Upper lobe of right lung (tissue), 1 donor: ENCODE data around the gene ZMYM2. TPM values are rescaled to one million over a fixed set of nuclear protein-coding genes. Genes with fewer than 3 reads are reported as not detected.

Experiments used
- ATAC-seq: fragments of 200-7000 bp; cut with Tn5 transposase; one replicate; pipeline ENCODE4 v1.9.1; 2020; ENCODE audit warnings: mild to moderate bottlenecking, moderate library complexity
- DNase-seq: peaks from one replicate; pipeline ENCODE4 v3.0.0-alpha.2; 2020
- H3K27ac ChIP-seq: fragments of 200-600 bp; one replicate; pipeline ENCODE4 v1.8.0; 2022
- H3K27me3 ChIP-seq: fragments of 200-600 bp; one replicate; pipeline ENCODE4 v1.8.0; 2022; ENCODE audit warnings: mild to moderate bottlenecking
- H3K36me3 ChIP-seq: fragments of 200-600 bp; one replicate; pipeline ENCODE4 v1.8.0; 2022
- H3K4me1 ChIP-seq: fragments of 200-600 bp; one replicate; pipeline ENCODE4 v1.8.0; 2022
- H3K4me3 ChIP-seq: fragments of 200-600 bp; one replicate; pipeline ENCODE4 v1.8.0; 2022; ENCODE audit warnings: mild to moderate bottlenecking
- H3K9me3 ChIP-seq: fragments of 200-600 bp; one replicate; pipeline ENCODE4 v1.8.0; 2022
- intact Hi-C: fragments of 100-400 bp; cut with DNase I; formaldehyde crosslinking; loops from one replicate; pipeline ENCODE4 v1.11.0; 2022
- total RNA-seq: library from RNA; stranded (reverse); fragmentation: NEBNext Ultra II Directional; extraction: Animal tissue kit (Norgen Biotek cat#: 25700); gene quantifications from one replicate; pipeline ENCODE4 v1.2.1, GENCODE V29; 2021
- TF ChIP-seq, protein P1 (sequence below): fragments of 200-600 bp; IDR thresholded peaks from one replicate; pipeline ENCODE4 v1.8.0; 2022; ENCODE audit warnings: antibody characterized with exemption
- donor health status: DM: no; HTN: yes; CAD: no; lungs with severe emphysema.

ZMYM2 gene
- total RNA-seq, 1 donor from 2014 or later: 64.3 TPM

DNA sequence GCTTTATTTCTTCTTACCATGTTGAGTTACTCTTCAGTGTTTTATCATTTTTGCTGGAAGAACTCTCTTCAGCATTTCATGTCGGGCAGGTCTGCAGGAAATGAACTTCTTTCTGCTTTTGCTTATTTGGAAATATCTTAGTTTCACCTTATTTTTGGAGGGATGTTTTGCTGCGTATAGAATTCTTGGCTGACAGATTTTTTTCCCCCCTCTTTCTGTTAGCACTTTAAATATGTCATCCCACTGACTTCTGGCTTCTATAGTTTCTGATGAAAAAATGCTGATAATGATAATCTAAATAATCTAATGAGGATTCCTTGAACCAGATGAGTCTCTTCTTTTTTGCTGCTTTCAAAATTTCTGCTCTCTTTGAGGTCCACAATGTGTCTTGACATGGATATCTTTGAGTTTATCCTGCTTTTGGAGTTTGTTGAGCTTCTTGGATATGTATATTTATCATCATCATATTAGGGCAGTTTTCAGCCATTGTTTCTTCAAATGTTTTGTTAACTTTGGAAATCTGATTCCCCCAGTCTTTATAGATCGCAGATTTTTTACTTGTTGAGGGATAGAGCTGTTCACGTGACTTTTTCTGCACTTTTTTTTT lies 20.4 kb downstream of the ZMYM2 start:
- Histone ChIP-seq H3K9me3 (peaks cover 8% of the 10 kb centered on the region), H3K36me3 (peaks cover 18% of the 10 kb centered on the region), H3K4me1 (no peaks in the 10 kb centered on the region), H3K4me3 (no peak overlapping the region), H3K27ac (no peak overlapping the region), H3K27me3 (no peaks in the 10 kb centered on the region)
- no peak for DNase-seq
- intact Hi-C loops: no loop called here
- ATAC-seq: no peak
- TF ChIP-seq, protein P1, sequence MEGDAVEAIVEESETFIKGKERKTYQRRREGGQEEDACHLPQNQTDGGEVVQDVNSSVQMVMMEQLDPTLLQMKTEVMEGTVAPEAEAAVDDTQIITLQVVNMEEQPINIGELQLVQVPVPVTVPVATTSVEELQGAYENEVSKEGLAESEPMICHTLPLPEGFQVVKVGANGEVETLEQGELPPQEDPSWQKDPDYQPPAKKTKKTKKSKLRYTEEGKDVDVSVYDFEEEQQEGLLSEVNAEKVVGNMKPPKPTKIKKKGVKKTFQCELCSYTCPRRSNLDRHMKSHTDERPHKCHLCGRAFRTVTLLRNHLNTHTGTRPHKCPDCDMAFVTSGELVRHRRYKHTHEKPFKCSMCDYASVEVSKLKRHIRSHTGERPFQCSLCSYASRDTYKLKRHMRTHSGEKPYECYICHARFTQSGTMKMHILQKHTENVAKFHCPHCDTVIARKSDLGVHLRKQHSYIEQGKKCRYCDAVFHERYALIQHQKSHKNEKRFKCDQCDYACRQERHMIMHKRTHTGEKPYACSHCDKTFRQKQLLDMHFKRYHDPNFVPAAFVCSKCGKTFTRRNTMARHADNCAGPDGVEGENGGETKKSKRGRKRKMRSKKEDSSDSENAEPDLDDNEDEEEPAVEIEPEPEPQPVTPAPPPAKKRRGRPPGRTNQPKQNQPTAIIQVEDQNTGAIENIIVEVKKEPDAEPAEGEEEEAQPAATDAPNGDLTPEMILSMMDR: no peak

- TF ChIP-seq, protein P1: no peak
- DNase-seq (no peak), ATAC-seq (no peak)
- no peak overlapping the region for H3K4me3 ChIP-seq
- H3K4me1 ChIP-seq: no peaks in the 10 kb centered on the region
- H3K36me3 ChIP-seq: peaks cover 6% of the 10 kb centered on the region
- peaks cover 8% of the 10 kb centered on the region for H3K9me3 ChIP-seq
- no peak overlapping the region for H3K27ac ChIP-seq
- intact Hi-C loops: no loop called here
- H3K27me3 ChIP-seq: no peaks in the 10 kb centered on the region
These were observed 23.2 kb downstream of the ZMYM2 start for GRCh38 chr13:19981685-19982238.

DNA sequence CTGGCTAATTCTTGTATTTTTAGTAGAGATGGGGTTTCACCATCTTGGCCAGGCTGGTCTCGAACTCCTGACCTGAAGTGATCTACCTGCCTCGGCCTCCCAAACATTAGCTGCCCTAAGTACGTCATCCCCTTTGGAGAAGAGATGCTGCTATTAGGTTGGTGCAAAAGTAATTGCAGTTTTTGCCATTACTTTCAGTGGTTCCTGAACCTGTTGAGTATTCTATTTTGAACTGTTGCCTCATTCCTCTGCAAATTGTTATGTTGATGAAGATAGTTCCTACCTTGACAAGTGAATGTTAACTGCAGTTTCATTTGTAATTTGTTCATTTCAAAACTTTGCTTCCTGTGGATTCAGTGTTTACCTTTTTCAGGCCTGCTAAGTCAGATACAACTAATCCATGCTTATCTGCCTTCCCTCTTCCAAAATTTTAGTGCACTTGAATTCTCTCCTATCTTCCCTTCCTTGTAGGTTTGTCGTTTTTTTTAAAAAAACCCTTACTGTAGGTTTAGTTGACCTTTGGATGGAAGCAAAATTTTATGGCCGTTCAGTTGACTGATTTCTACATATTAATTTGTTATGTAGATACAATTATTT lies 24.0 kb downstream of the ZMYM2 start:
- no peaks in the 10 kb centered on the region for H3K4me1 ChIP-seq
- intact Hi-C loops: no loop called here
- no peak for ATAC-seq

GRCh38 chr13:19984430-19985218 lies 26.1 kb downstream of the ZMYM2 start:
- DNase-seq (no peak), ATAC-seq (peak; percentile 59)
- Histone ChIP-seq H3K27me3 (no peaks in the 10 kb centered on the region), H3K27ac (no peak overlapping the region), H3K36me3 (peaks cover 13% of the 10 kb centered on the region), H3K9me3 (no peaks in the 10 kb centered on the region), H3K4me1 (no peaks in the 10 kb centered on the region), H3K4me3 (no peak overlapping the region)
- TF ChIP-seq, protein P1: peak; percentile 59
- intact Hi-C loops: no loop called here

More for the DNA sequence above, 24.0 kb downstream of the ZMYM2 start:
- TF ChIP-seq, protein P1: no peak
- Histone ChIP-seq H3K36me3 (peaks cover 6% of the 10 kb centered on the region), H3K4me3 (no peak overlapping the region), H3K27ac (no peak overlapping the region), H3K9me3 (peaks cover 8% of the 10 kb centered on the region), H3K27me3 (no peaks in the 10 kb centered on the region)
- no peak for DNase-seq

- Histone ChIP-seq H3K27me3 (no peaks in the 10 kb centered on the region), H3K27ac (no peak overlapping the region), H3K4me3 (no peak overlapping the region), H3K36me3 (peaks cover 13% of the 10 kb centered on the region), H3K4me1 (no peaks in the 10 kb centered on the region), H3K9me3 (no peaks in the 10 kb centered on the region)
- TF ChIP-seq, protein P1: no peak
- intact Hi-C loops: no loop called here
- no peak for DNase-seq
- ATAC-seq: no peak
These were observed 26.7 kb downstream of the ZMYM2 start for GRCh38 chr13:19985219-19985556.
